Hippocampal formation (tissue), 2 donors: ENCODE measurements around the gene NXN.

Source experiments
- DNase-seq, 2 donors: peaks; one replicate each; lab custom pipeline; 2025; lab: John Stamatoyannopoulos, UW

NXN gene

DNA sequence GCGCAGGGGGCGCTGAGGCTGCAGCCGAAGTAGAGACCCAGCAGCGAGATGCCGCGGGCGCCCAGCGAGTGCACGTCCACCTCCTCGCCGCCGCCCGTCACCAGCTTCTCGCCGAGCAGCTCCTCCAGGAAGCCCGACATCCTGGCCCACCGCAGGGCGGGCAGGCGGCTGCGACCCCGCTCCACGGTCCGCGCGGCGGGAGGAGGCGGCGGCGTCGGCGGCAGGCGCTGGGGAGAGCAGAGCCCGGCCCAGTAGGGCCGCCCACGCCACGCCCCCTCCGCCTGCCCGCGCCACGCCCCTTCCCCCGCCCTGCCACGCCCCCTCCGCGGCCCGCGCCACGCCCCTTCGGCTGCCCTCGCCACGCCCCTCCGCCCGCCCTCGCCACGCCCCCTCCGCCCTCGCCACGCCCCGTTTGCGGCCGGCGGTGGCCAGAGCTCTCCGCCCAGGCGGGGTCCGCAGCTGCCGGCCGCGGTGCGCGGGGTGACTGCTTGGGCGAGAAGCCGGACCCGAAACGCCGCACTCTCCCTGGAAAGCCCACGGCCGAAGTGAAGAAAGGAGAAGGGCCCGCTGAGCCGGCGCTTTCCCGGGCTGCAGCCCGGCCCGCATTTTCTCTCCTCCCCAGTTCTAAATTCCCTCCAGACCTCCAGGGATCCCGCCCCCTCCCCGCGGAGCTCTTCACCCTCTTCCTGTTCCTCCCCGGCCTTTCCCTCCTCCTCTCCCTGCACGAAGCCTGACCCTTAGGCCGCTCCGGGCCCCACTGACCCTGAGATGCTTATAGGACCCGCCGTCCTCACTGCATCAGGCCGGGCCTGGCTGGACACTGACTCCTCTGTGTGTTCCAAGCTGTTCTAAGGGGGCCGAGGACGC, at the start of gene NXN:
Gene NXN, minus strand, starts transcription at position 238 of the 867 bp plus-strand sequence.
- peak; percentile 68 to 92 for DNase-seq

DNA sequence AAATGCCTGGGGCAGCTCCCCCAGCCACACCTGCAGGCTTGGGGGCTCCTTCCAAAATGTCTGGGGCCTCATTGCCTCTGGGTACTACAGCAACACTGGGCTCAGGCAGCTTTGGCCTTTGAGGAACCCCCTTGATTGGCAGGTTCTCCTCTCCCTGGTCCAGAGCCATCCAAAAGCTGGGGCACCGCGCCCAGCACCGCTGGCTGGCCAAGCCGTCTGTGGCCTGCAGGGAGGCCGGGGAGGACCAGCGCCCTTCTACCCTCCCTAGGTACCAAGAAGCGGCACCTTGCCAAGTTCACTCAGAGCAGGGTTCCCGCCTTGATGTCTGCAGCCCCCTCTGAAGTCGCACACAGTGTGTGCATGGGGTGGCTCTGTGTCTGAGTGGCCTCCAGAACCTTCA, 47.5 kb upstream of the NXN start:
- DNase-seq, result no peak

DNA sequence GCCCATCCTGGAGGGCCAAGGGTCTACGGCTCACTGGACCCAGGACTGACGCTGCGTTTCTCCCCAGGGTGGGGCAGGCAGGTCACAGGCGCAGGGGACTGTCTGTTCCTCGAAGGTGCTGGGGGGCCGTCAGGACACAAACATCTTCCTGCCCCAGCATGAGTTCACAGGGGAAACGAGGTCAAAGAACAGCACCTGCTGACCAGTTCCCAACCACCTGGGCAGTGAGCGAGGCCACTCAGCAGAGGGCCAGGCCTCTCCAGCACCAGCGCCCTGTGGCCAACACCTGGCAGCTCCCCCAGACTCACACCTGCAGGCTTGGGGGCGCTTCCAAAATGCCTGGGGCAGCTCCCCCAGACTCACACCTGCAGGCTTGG, 47.0 kb upstream of the NXN start:
- no peak for DNase-seq

- DNase-seq, result no peak
Measured at GRCh38 chr17:1025733-1026598, 46.4 kb upstream of the NXN start.

GRCh38 chr17:1024076-1024475, 44.5 kb upstream of the NXN start:
- DNase-seq, result no peak

GRCh38 chr17:1022278-1023024, 42.9 kb upstream of the NXN start:
- DNase-seq, result no peak

GRCh38 chr17:1021147-1021546, 41.6 kb upstream of the NXN start:
- no peak for DNase-seq

GRCh38 chr17:1019451-1019850, 39.9 kb upstream of the NXN start:
- DNase-seq, result no peak

GRCh38 chr17:1018547-1018946, 39.0 kb upstream of the NXN start:
- no peak for DNase-seq

DNA sequence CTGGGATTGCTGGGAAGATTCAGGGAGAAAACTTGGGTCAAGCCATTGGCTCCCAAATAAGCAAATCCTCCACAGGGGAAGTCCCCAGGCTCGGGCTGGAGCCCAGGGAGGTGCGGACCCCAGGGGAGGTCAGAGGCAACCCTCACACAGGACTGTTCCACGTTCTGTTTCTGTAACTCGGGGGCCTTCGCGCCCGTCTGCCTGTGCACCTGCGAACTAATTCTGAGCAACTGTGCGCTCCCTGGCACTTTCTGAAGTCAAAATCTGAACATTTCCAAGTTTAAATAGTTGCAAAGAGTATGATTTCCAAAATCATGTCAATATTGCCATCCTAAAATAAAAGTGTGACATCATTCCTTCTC, 34.1 kb upstream of the NXN start:
- DNase-seq, result no peak

- DNase-seq, result no peak
Measured at GRCh38 chr17:1012823-1013728, 33.5 kb upstream of the NXN start.

- no peak for DNase-seq
Measured at GRCh38 chr17:1011760-1012735, 32.5 kb upstream of the NXN start.

DNA sequence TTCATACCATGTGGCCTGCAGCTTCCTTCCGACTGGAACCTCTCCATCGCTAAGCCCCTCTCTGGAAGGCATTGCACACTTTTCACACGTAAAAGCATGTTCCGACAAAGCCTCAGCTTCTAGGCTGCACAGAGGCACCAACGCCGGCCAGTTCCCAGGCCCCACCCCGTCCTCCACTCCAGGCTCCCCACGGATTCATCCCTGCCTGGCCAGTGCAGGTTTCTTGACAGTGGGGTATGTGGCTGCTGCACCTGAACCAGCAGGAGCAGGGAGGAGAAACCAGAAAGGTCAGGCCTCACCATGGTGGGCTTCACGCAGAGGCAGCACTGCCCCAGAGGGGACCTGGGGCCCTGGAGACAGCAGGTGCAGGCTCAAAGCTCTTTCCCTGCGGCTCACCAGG, 31.6 kb upstream of the NXN start:
- no peak for DNase-seq

GRCh38 chr17:1010586-1010985, 31.0 kb upstream of the NXN start:
- no peak for DNase-seq

GRCh38 chr17:1010086-1010450, 30.5 kb upstream of the NXN start:
- no peak for DNase-seq

GRCh38 chr17:1009229-1010085, 29.9 kb upstream of the NXN start:
- DNase-seq, result no peak

GRCh38 chr17:1008008-1008761, 28.6 kb upstream of the NXN start:
- no peak for DNase-seq

GRCh38 chr17:1007310-1008007, 27.9 kb upstream of the NXN start:
- DNase-seq, result no peak
